ENCODE data around the gene ZNF555.

Gene ZNF555

GRCh38 chr19:2800506-2800905 lies 40.8 kb upstream of the ZNF555 start:
- Histone ChIP-seq H3K4me3 (ENCODE audit: low read depth, low read length) (no peak overlapping the region), H3K9me3 (ENCODE audit: severe bottlenecking) (no peaks in the 10 kb centered on the region), H3K27ac (no peak overlapping the region), H3K36me3 (peaks cover 92% of the 10 kb centered on the region), H3K27me3 (ENCODE audit: insufficient read depth, low read depth, severe bottlenecking) (no peaks in the 10 kb centered on the region)
- TF ChIP-seq, protein P1, sequence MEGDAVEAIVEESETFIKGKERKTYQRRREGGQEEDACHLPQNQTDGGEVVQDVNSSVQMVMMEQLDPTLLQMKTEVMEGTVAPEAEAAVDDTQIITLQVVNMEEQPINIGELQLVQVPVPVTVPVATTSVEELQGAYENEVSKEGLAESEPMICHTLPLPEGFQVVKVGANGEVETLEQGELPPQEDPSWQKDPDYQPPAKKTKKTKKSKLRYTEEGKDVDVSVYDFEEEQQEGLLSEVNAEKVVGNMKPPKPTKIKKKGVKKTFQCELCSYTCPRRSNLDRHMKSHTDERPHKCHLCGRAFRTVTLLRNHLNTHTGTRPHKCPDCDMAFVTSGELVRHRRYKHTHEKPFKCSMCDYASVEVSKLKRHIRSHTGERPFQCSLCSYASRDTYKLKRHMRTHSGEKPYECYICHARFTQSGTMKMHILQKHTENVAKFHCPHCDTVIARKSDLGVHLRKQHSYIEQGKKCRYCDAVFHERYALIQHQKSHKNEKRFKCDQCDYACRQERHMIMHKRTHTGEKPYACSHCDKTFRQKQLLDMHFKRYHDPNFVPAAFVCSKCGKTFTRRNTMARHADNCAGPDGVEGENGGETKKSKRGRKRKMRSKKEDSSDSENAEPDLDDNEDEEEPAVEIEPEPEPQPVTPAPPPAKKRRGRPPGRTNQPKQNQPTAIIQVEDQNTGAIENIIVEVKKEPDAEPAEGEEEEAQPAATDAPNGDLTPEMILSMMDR (IDR thresholded peaks at IDR 0.05; ENCODE audit: low read depth, low read length): no peak
- DNase-seq: no peak

DNA sequence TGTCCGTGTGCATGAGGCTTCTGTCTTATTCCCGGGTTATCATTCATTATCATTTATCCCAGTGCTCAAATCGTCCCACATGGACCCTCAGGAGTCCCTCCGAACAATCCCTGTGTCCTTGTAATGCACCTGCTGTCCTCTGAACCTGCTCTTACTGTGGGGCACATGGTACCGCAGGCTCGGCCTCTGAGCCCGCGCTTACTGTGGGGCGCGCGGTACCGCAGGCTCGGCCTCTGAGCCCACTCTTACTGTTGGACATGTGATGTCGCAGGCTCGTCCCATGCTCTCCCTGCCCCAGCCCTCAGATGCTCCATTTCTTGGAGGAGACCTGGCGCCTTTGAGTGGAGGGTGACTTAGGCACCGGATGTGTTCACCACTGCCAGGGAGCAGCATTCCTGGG lies 38.4 kb upstream of the ZNF555 start:
- TF ChIP-seq, protein P1 (IDR thresholded peaks at IDR 0.05; ENCODE audit: low read depth, low read length): no peak
- peaks cover 87% of the 10 kb centered on the region for H3K36me3 ChIP-seq
- no peaks in the 10 kb centered on the region for H3K27me3 ChIP-seq (ENCODE audit: insufficient read depth, low read depth, severe bottlenecking)
- no peak overlapping the region for H3K4me3 ChIP-seq (ENCODE audit: low read depth, low read length)
- H3K27ac ChIP-seq: no peak overlapping the region
- H3K9me3 ChIP-seq (ENCODE audit: severe bottlenecking): no peaks in the 10 kb centered on the region
- no peak for DNase-seq

- Histone ChIP-seq H3K9me3 (ENCODE audit: severe bottlenecking) (no peaks in the 10 kb centered on the region), H3K27me3 (ENCODE audit: insufficient read depth, low read depth, severe bottlenecking) (no peaks in the 10 kb centered on the region), H3K4me3 (ENCODE audit: low read depth, low read length) (no peak overlapping the region), H3K27ac (no peak overlapping the region), H3K36me3 (peaks cover 87% of the 10 kb centered on the region)
- no peak for DNase-seq
- TF ChIP-seq, protein P1 (IDR thresholded peaks at IDR 0.05; ENCODE audit: low read depth, low read length): no peak
Measured at GRCh38 chr19:2803486-2804155, 37.7 kb upstream of the ZNF555 start.

GRCh38 chr19:2804156-2805004 lies 36.9 kb upstream of the ZNF555 start:
- peaks cover 87% of the 10 kb centered on the region for H3K36me3 ChIP-seq

DNA sequence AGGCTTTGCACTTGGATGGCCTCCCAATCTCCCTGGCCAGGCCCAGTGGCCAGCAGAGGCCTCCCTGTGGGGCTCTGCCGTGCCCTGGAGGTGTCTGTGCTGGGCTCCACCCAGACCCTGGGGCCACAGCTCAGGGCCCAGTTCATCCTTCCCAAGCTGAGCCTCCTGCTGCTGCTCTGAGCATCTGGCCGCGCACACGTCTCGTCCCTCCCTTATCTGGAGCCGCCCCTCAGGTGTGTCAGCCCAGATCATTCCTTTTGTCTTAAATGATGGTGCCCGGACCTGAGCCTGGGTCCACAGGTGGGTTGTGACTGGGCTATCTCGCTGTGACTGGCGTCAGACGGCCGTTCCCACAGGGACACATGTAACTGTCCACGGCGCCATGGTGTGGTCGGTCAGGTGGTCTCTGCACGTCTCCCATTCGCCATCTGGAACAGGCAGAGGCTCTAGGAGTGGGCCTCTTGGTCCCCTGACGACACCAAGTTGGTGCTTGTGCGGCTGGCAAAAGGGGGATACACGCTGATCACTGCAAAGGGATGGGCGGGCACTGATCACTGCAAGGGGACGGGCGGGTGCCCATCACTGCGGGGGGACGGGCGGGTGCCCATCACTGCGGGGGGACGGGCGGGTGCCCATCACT lies 35.9 kb upstream of the ZNF555 start:
- Histone ChIP-seq H3K27me3 (ENCODE audit: insufficient read depth, low read depth, severe bottlenecking) (no peaks in the 10 kb centered on the region), H3K9me3 (ENCODE audit: severe bottlenecking) (no peaks in the 10 kb centered on the region), H3K4me3 (ENCODE audit: low read depth, low read length) (no peak overlapping the region), H3K36me3 (peaks cover 85% of the 10 kb centered on the region), H3K27ac (no peak overlapping the region)
- TF ChIP-seq, protein P1 (IDR thresholded peaks at IDR 0.05; ENCODE audit: low read depth, low read length): no peak
- DNase-seq: no peak

More at GRCh38 chr19:2804156-2805004, 36.9 kb upstream of the ZNF555 start:
- no peak overlapping the region for H3K4me3 ChIP-seq (ENCODE audit: low read depth, low read length)
- no peak for DNase-seq
- TF ChIP-seq, protein P1 (IDR thresholded peaks at IDR 0.05; ENCODE audit: low read depth, low read length): no peak
- H3K27me3 ChIP-seq (ENCODE audit: insufficient read depth, low read depth, severe bottlenecking): no peaks in the 10 kb centered on the region
- H3K9me3 ChIP-seq (ENCODE audit: severe bottlenecking): no peaks in the 10 kb centered on the region
- H3K27ac ChIP-seq: no peak overlapping the region

All from WERI-Rb-1 (cell line).